Measurements from ENCODE around the gene ZNF865.

The ZNF865 gene

GRCh38 chr19:55626350-55626749 lies 20.9 kb downstream of the ZNF865 start:
- no peak for DNase-seq (ENCODE audit: low spot score)
- in situ Hi-C loops (cut with MboI; ENCODE audit: low pct_unique_long_range_greater_than_20kb, low sequenced_read_pairs, unreplicated experiment) = loop anchor here (5.0 kb wide), 1 partner anchor 119 kb away; no protein-coding TSS in a partner anchor
- no peak for TF ChIP-seq CTCF (IDR thresholded peaks at IDR 0.05; ENCODE audit: extremely low read depth, insufficient read depth, missing control alignments)

DNA sequence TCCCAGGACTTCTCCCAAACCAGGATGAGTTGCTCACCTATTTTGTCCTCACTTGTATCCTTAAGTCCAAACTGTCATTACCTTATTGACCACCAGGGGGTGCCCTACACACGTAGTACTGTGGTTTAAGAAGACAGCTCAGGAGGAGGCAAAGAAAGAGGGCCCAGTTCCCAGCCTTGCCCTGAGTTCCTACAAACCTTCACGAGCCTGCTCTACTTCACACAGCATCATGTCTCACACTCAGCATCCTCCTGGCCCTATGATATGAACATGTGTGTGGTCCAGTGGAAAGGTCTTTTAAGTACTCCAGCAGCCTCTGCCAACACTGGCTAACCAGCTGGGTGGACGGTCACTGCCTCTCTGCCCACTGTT lies 27.0 kb downstream of the ZNF865 start:
- no peak for DNase-seq (ENCODE audit: low spot score)
- in situ Hi-C loops (cut with MboI; ENCODE audit: low pct_unique_long_range_greater_than_20kb, low sequenced_read_pairs, unreplicated experiment) = no loop called here
- peak; percentile 82 for TF ChIP-seq CTCF (IDR thresholded peaks at IDR 0.05; ENCODE audit: extremely low read depth, insufficient read depth, missing control alignments)

DNA sequence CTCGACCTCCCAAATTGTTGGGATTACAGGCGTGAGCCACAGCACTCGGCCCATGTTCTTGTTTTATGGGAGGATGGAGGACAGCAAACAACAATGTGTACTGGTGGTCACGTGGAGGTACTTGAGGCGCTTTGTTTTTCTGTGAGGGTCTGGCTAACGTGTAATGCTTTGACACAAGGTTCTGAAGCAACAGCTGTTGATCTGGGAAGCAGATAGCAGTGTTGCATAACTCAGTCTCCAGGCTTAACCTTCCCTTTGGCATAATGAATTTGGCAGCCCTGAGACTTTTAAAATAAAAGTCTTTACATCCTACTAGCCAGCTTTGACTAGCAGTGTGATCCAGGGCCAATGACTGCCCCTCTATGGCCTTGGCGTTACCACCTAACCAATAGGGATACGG lies 28.4 kb downstream of the ZNF865 start:
- in situ Hi-C loops (cut with MboI; ENCODE audit: low pct_unique_long_range_greater_than_20kb, low sequenced_read_pairs, unreplicated experiment) = no loop called here
- DNase-seq (ENCODE audit: low spot score) = no peak

DNA sequence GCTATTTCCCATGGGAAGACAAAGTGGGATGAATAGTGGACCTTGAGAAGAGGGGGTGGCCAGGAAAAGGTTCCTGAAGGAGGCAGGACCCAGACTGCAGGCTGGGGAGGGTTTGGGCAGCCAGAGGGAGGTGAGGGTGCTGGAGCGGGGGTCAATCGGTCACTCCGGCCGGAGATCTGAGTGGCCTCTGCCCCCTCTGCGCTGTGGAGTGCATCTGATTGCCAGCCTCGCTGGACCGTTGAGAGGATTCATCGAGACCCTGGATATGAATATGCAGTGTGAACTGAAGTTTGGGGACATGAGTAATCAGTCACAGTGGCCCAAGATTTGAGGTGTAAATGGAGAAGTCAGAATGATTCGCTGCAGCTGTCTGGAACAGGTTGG lies 29.9 kb downstream of the ZNF865 start:
- TF ChIP-seq CTCF (IDR thresholded peaks at IDR 0.05; ENCODE audit: extremely low read depth, insufficient read depth, missing control alignments) = no peak
- no peak for DNase-seq (ENCODE audit: low spot score)
- in situ Hi-C loops (cut with MboI; ENCODE audit: low pct_unique_long_range_greater_than_20kb, low sequenced_read_pairs, unreplicated experiment) = no loop called here

More for the DNA sequence above, 28.4 kb downstream of the ZNF865 start:
- TF ChIP-seq CTCF (IDR thresholded peaks at IDR 0.05; ENCODE audit: extremely low read depth, insufficient read depth, missing control alignments) = no peak

DNA sequence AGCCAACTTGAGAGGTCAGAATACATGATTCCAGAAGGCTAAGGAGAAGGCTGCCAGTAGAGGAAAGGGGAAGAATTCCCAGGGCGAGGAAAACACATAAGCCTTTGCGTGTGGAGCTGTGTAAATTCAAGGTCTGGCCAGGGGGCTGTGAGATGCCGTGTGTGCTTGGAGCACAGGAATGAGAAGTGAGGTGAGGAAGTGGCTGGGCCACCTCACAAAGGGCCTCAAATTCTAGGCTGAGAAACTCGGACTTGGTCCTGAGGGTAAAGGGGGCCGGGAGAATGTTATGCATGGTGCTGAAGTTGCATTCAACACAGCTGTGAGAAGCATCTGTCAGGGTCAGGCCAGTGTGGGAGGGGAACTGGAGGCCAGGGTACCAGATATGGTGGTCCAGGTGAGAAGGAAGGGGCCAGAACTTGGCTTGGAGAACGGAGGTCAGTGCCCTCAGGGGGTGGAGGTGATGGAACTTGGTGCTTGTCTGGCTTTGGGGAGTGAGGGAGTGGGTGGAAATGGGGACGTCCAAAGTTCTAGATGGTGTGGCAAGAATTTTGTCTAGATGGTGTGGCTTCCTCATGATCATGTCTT lies 30.5 kb downstream of the ZNF865 start:
- DNase-seq (ENCODE audit: low spot score) = no peak
- in situ Hi-C loops (cut with MboI; ENCODE audit: low pct_unique_long_range_greater_than_20kb, low sequenced_read_pairs, unreplicated experiment) = no loop called here
- TF ChIP-seq CTCF (IDR thresholded peaks at IDR 0.05; ENCODE audit: extremely low read depth, insufficient read depth, missing control alignments) = no peak

GRCh38 chr19:55636723-55637122 lies 31.3 kb downstream of the ZNF865 start:
- no peak for DNase-seq (ENCODE audit: low spot score)
- in situ Hi-C loops (cut with MboI; ENCODE audit: low pct_unique_long_range_greater_than_20kb, low sequenced_read_pairs, unreplicated experiment) = no loop called here
- TF ChIP-seq CTCF (IDR thresholded peaks at IDR 0.05; ENCODE audit: extremely low read depth, insufficient read depth, missing control alignments) = no peak

DNA sequence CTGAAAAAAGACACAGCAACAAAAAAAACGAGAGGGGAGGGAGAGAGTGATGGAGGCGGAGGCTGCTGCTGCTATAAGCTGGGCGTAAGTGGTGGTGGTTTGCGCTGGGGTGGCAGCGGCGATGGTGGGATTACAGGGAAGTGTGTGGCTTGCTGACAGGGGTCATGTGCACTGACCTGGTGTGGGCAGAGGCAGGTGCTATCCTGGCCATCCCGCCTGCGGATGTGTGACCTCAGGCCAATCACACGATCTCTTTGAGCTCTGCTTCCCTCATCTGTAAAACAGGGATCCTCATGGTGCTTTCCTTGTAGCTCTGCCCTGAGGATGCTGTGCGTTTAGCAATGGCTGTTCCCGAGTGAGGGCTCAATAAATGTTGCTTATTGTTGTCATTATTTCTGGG lies 32.1 kb downstream of the ZNF865 start:
- in situ Hi-C loops (cut with MboI; ENCODE audit: low pct_unique_long_range_greater_than_20kb, low sequenced_read_pairs, unreplicated experiment) = no loop called here
- TF ChIP-seq CTCF (IDR thresholded peaks at IDR 0.05; ENCODE audit: extremely low read depth, insufficient read depth, missing control alignments) = no peak
- no peak for DNase-seq (ENCODE audit: low spot score)

Measured in GM13977 (cell line).